Measurements from ENCODE around the gene CATSPER1.

The CATSPER1 gene

GRCh38 chr11:66001942-66002647, 24.2 kb downstream of the CATSPER1 start, which contains the start of the genes BANF1 and EIF1AD:
TSS of gene BANF1 (plus strand) at chr11:66002503. CDS start at chr11:66003251, 748 bp downstream.
TSS of gene EIF1AD (minus strand) at chr11:66002157. CDS start at chr11:66000389, 1,768 bp downstream.
- Histone ChIP-seq H3K27ac (ENCODE audit: low read length) (peak within 1 kb of the TSS; percentile 88), H3K79me2 (ENCODE audit: insufficient read depth, low read length) (peaks cover 50% of the 10 kb centered on the region), H3K9ac (ENCODE audit: low read depth, low read length) (peak within 1 kb of the TSS; percentile 74), H2AFZ (ENCODE audit: low read depth, low read length) (peak within 1 kb of the TSS; percentile 84), H3K4me1 (ENCODE audit: insufficient read depth, low read length) (peaks cover 39% of the 10 kb centered on the region), H3K4me3 (ENCODE audit: low read depth in 1 of 2, low read length in 2 of 2) (peak within 1 kb of the TSS; percentile 77 to 92), H3K9me3 (ENCODE audit: insufficient read depth, low read length, severe bottlenecking) (no peaks in the 10 kb centered on the region), H4K20me1 (ENCODE audit: insufficient read depth, low read length) (peaks cover 40% of the 10 kb centered on the region), H3K27me3 (ENCODE audit: insufficient read depth, low read length, poor library complexity) (no peaks in the 10 kb centered on the region), H3K36me3 (ENCODE audit: insufficient read depth, low read length) (peaks cover 62% of the 10 kb centered on the region), H3K4me2 (ENCODE audit: insufficient read depth, low read length) (peak within 1 kb of the TSS; percentile 71)
- DNase-seq (peak; percentile 98), ATAC-seq (ENCODE audit: insufficient read depth, low read depth) (peak; percentile 93)
- TF ChIP-seq CTCF (IDR thresholded peaks at IDR 0.05; ENCODE audit: borderline replicate concordance, extremely low read depth, low read length, poor library complexity, severe bottlenecking), result no peak
- TF ChIP-seq EZH2 (IDR thresholded peaks at IDR 0.05; ENCODE audit: borderline replicate concordance, low read depth, low read length, severe bottlenecking), result no peak

GRCh38 chr11:65997286-65997685, 29.0 kb downstream of the CATSPER1 start:
- Histone ChIP-seq H2AFZ (ENCODE audit: low read depth, low read length) (no peak overlapping the region), H3K27ac (ENCODE audit: low read length) (no peak overlapping the region), H3K9ac (ENCODE audit: low read depth, low read length) (no peak overlapping the region), H3K79me2 (ENCODE audit: insufficient read depth, low read length) (peaks cover 35% of the 10 kb centered on the region), H3K4me3 (ENCODE audit: low read depth in 1 of 2, low read length in 2 of 2) (no peak overlapping the region), H3K9me3 (ENCODE audit: insufficient read depth, low read length, severe bottlenecking) (no peaks in the 10 kb centered on the region), H4K20me1 (ENCODE audit: insufficient read depth, low read length) (peaks cover 18% of the 10 kb centered on the region), H3K27me3 (ENCODE audit: insufficient read depth, low read length, poor library complexity) (no peaks in the 10 kb centered on the region), H3K4me1 (ENCODE audit: insufficient read depth, low read length) (peaks cover 17% of the 10 kb centered on the region), H3K36me3 (ENCODE audit: insufficient read depth, low read length) (peaks cover 39% of the 10 kb centered on the region), H3K4me2 (ENCODE audit: insufficient read depth, low read length) (no peak overlapping the region)
- ATAC-seq (ENCODE audit: insufficient read depth, low read depth) (no peak), DNase-seq (no peak)
- no peak for TF ChIP-seq EZH2 (IDR thresholded peaks at IDR 0.05; ENCODE audit: borderline replicate concordance, low read depth, low read length, severe bottlenecking)
- TF ChIP-seq CTCF (IDR thresholded peaks at IDR 0.05; ENCODE audit: borderline replicate concordance, extremely low read depth, low read length, poor library complexity, severe bottlenecking), result no peak

GRCh38 chr11:65992056-65992455, 34.2 kb downstream of the CATSPER1 start:
- DNase-seq (no peak), ATAC-seq (ENCODE audit: insufficient read depth, low read depth) (no peak)
- Histone ChIP-seq H3K9ac (ENCODE audit: low read depth, low read length) (no peak overlapping the region), H3K27me3 (ENCODE audit: insufficient read depth, low read length, poor library complexity) (no peaks in the 10 kb centered on the region), H3K4me2 (ENCODE audit: insufficient read depth, low read length) (no peak overlapping the region), H3K9me3 (ENCODE audit: insufficient read depth, low read length, severe bottlenecking) (no peaks in the 10 kb centered on the region), H2AFZ (ENCODE audit: low read depth, low read length) (no peak overlapping the region), H3K27ac (ENCODE audit: low read length) (no peak overlapping the region), H3K79me2 (ENCODE audit: insufficient read depth, low read length) (no peaks in the 10 kb centered on the region), H3K4me1 (ENCODE audit: insufficient read depth, low read length) (peaks cover 3% of the 10 kb centered on the region), H4K20me1 (ENCODE audit: insufficient read depth, low read length) (no peaks in the 10 kb centered on the region), H3K36me3 (ENCODE audit: insufficient read depth, low read length) (peaks cover 7% of the 10 kb centered on the region), H3K4me3 (ENCODE audit: low read depth in 1 of 2, low read length in 2 of 2) (no peak overlapping the region)
- TF ChIP-seq CTCF (IDR thresholded peaks at IDR 0.05; ENCODE audit: borderline replicate concordance, extremely low read depth, low read length, poor library complexity, severe bottlenecking) (no peak), EZH2 (IDR thresholded peaks at IDR 0.05; ENCODE audit: borderline replicate concordance, low read depth, low read length, severe bottlenecking) (no peak)

Measured in DND-41 (cell line).